Measurements from ENCODE around the gene OR5AU1. TPM values are rescaled to one million over a fixed set of nuclear protein-coding genes. Genes with fewer than 3 reads are reported as not detected.
"Not testable (repeated sequence)": the region's sequence is repeated elsewhere in the genome, so short reads cannot be mapped to it uniquely, and the experiment has no call there.

Gene OR5AU1
- total RNA-seq, 4 donors from 2014 or later, result not detected

GRCh38 chr14:21182166-21182565 is 26.3 kb upstream of the OR5AU1 start:
- ATAC-seq, result no peak
- Histone ChIP-seq H3K36me3 (no peaks in the 10 kb centered on the region), H3K27ac (no peak overlapping the region), H3K4me1 (no peaks in the 10 kb centered on the region), H3K4me3 (no peak overlapping the region), H3K9me3 (no peaks in the 10 kb centered on the region), H3K27me3 (no peaks in the 10 kb centered on the region)
- TF ChIP-seq POLR2A (IDR thresholded peaks at IDR 0.05) (no peak), CTCF (IDR thresholded peaks at IDR 0.05 in 4 of 5, conservative IDR thresholded peaks at IDR 0.05 in 1 of 5) (no peak)
- in situ Hi-C loops (cut with MboI; ENCODE audit: low sequenced_read_pairs in 4 of 4) (no loop called here), intact Hi-C loops (cut with DNase I; ENCODE audit: low total_unique reads) (no loop called here)
- DNase-seq, result no peak

- Histone ChIP-seq H3K4me1 (no peaks in the 10 kb centered on the region), H3K27ac (no peak overlapping the region), H3K27me3 (peaks cover 0 to 3% (median 0%) of the 10 kb centered on the region in 3 donors), H3K9me3 (no peaks in the 10 kb centered on the region), H3K36me3 (no peaks in the 10 kb centered on the region), H3K4me3 (no peak overlapping the region)
- in situ Hi-C loops (cut with MboI; ENCODE audit: low sequenced_read_pairs in 4 of 4), result no loop called here
- DNase-seq (no peak), ATAC-seq (no peak)
- TF ChIP-seq POLR2A (IDR thresholded peaks at IDR 0.05), result no peak
- no peak for TF ChIP-seq CTCF (IDR thresholded peaks at IDR 0.05 in 4 of 5, conservative IDR thresholded peaks at IDR 0.05 in 1 of 5)
- intact Hi-C loops (cut with DNase I; ENCODE audit: low total_unique reads), result no loop called here
Measured at GRCh38 chr14:21171128-21171527, 15.3 kb upstream of the OR5AU1 start.

GRCh38 chr14:21169573-21169972 is 13.7 kb upstream of the OR5AU1 start:
- DNase-seq, result no peak
- in situ Hi-C loops (cut with MboI; ENCODE audit: low sequenced_read_pairs in 4 of 4) (no loop called here), intact Hi-C loops (cut with DNase I; ENCODE audit: low total_unique reads) (no loop called here)
- ATAC-seq, result no peak
- Histone ChIP-seq H3K27me3 (peaks cover 0 to 3% (median 0%) of the 10 kb centered on the region in 3 donors), H3K4me3 (no peak overlapping the region), H3K4me1 (no peaks in the 10 kb centered on the region), H3K9me3 (no peaks in the 10 kb centered on the region), H3K36me3 (no peaks in the 10 kb centered on the region), H3K27ac (no peak overlapping the region)
- TF ChIP-seq CTCF (IDR thresholded peaks at IDR 0.05 in 4 of 5, conservative IDR thresholded peaks at IDR 0.05 in 1 of 5) (no peak), POLR2A (IDR thresholded peaks at IDR 0.05) (no peak)

- intact Hi-C loops (cut with DNase I; ENCODE audit: low total_unique reads), result no loop called here
- Histone ChIP-seq H3K27me3 (peaks cover 0 to 3% (median 0%) of the 10 kb centered on the region in 3 donors), H3K4me3 (no peak overlapping the region), H3K36me3 (no peaks in the 10 kb centered on the region), H3K4me1 (no peaks in the 10 kb centered on the region), H3K9me3 (no peaks in the 10 kb centered on the region), H3K27ac (no peak overlapping the region)
- in situ Hi-C loops (cut with MboI; ENCODE audit: low sequenced_read_pairs in 4 of 4), result no loop called here
- no peak for DNase-seq
- ATAC-seq, result no peak
- TF ChIP-seq POLR2A (IDR thresholded peaks at IDR 0.05), result no peak
- no peak for TF ChIP-seq CTCF (IDR thresholded peaks at IDR 0.05 in 4 of 5, conservative IDR thresholded peaks at IDR 0.05 in 1 of 5)
Measured at GRCh38 chr14:21168055-21168454, 12.2 kb upstream of the OR5AU1 start.

GRCh38 chr14:21165670-21166069 is 9.8 kb upstream of the OR5AU1 start:
- ATAC-seq; intact Hi-C loops (cut with DNase I; ENCODE audit: low total_unique reads); H3K27ac ChIP-seq; H3K36me3 ChIP-seq; DNase-seq; H3K27me3 ChIP-seq; H3K4me3 ChIP-seq; H3K9me3 ChIP-seq; in situ Hi-C loops (cut with MboI; ENCODE audit: low sequenced_read_pairs in 4 of 4); H3K4me1 ChIP-seq: not testable (repeated sequence)

GRCh38 chr14:21165002-21165605 is 9.2 kb upstream of the OR5AU1 start:
- DNase-seq; H3K4me1 ChIP-seq; in situ Hi-C loops (cut with MboI; ENCODE audit: low sequenced_read_pairs in 4 of 4); H3K36me3 ChIP-seq; ATAC-seq; intact Hi-C loops (cut with DNase I; ENCODE audit: low total_unique reads); H3K4me3 ChIP-seq; H3K27ac ChIP-seq; H3K9me3 ChIP-seq; H3K27me3 ChIP-seq: not testable (repeated sequence)

All from gastrocnemius medialis (tissue), 4 donors.